Measurements from ENCODE around the gene EFCC1. TPM values are rescaled to one million over a fixed set of nuclear protein-coding genes. Genes with fewer than 3 reads are reported as not detected.

Gene EFCC1
- polyA plus RNA-seq, 4 donors: 1.6 to 3.7 (median 3.1) TPM; not detected in 1

GRCh38 chr3:129028866-129029265, 27.8 kb downstream of the EFCC1 start:
- Histone ChIP-seq H3K36me3 (ENCODE audit: control insufficient read depth in 3 of 3, insufficient read depth in 2 of 3, low read depth in 1 of 3, low read length in 3 of 3) (peaks cover 0 to 11% (median 0%) of the 10 kb centered on the region in 3 donors), H3K4me1 (ENCODE audit: control insufficient read depth in 3 of 3, insufficient read depth in 2 of 3, low read depth in 1 of 3, low read length in 2 of 3) (peaks cover 0 to 7% (median 2%) of the 10 kb centered on the region in 3 donors), H3K9me3 (ENCODE audit: control insufficient read depth in 2 of 2, insufficient read depth in 1 of 2, low read depth in 1 of 2, low read length in 1 of 2) (peaks cover 0 to 6% of the 10 kb centered on the region in 2 donors), H3K4me3 (ENCODE audit: low read depth in 1 of 3, low read length in 3 of 3) (no peak overlapping the region), H3K27ac (ENCODE audit: low read depth in 1 of 3, low read length in 2 of 3) (no peak overlapping the region), H3K27me3 (ENCODE audit: control insufficient read depth in 3 of 3, insufficient read depth in 3 of 3, low read length in 3 of 3) (peaks cover 0 to 21% (median 0%) of the 10 kb centered on the region in 3 donors)
- 87 to 91% (median 89%) methylated on average over 13 of the region's 13 CpGs for WGBS, 3 donors
- no peak for DNase-seq
- no peak for FAIRE-seq

- peaks cover 0 to 13% (median 0%) of the 10 kb centered on the region in 3 donors for H3K27me3 ChIP-seq (ENCODE audit: control insufficient read depth in 3 of 3, insufficient read depth in 3 of 3, low read length in 3 of 3)
- WGBS, 3 donors: 90 to 95% (median 94%) methylated on average over 4 of the region's 4 CpGs
- FAIRE-seq (no peak), DNase-seq (no peak)
- no peak overlapping the region for H3K27ac ChIP-seq (ENCODE audit: low read depth in 1 of 3, low read length in 2 of 3)
- H3K36me3 ChIP-seq (ENCODE audit: control insufficient read depth in 3 of 3, insufficient read depth in 2 of 3, low read depth in 1 of 3, low read length in 3 of 3): peaks cover 0 to 15% (median 0%) of the 10 kb centered on the region in 3 donors
- H3K4me3 ChIP-seq (ENCODE audit: low read depth in 1 of 3, low read length in 3 of 3): no peak overlapping the region
- H3K9me3 ChIP-seq (ENCODE audit: control insufficient read depth in 2 of 2, insufficient read depth in 1 of 2, low read depth in 1 of 2, low read length in 1 of 2): peaks cover 0 to 6% of the 10 kb centered on the region in 2 donors
- H3K4me1 ChIP-seq (ENCODE audit: control insufficient read depth in 3 of 3, insufficient read depth in 2 of 3, low read depth in 1 of 3, low read length in 2 of 3): peaks cover 0 to 7% (median 2%) of the 10 kb centered on the region in 3 donors
These were observed 29.5 kb downstream of the EFCC1 start for GRCh38 chr3:129030611-129031010.

DNA sequence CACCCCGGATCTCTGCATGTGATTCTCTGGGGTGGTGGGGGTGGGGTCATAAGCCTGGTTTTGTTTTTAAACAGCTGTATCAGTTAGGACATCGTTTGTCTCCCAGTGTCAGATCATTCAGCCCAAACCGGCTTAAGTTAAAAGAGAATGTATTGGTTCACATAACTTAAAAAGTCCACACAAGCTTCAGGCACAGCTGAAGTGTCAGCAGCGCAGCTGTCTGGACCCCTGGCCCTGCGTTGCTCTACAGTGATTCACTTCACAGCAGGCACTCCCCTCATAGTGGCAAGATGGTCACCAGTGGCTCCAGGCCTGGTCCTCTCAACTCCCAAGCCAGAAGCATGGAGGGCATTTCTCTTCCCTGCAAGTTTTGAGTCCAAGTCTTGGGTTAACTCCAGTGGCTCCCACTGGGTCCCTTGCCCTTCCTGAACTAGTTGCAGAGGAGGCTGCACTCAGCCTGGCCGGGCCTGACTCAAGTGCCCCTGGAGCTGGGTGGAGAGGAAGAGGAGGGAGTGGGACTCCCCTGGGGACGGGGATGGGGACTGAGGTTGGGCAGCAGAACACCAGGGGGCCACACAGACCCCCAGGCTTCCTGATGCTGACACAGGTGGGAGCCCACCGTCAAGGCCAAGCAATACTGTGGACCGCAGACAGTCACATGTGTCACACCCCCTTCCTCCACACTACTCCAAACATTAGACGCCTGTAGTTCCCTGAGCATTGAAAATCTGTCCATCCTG, 30.5 kb downstream of the EFCC1 start:
- H3K9me3 ChIP-seq (ENCODE audit: control insufficient read depth in 2 of 2, insufficient read depth in 1 of 2, low read depth in 1 of 2, low read length in 1 of 2): peaks cover 0 to 5% of the 10 kb centered on the region in 2 donors
- WGBS, 3 donors: 69 to 87% (median 77%) methylated on average over 7 to 10 of the region's 10 CpGs
- no peak overlapping the region for H3K4me3 ChIP-seq (ENCODE audit: low read depth in 1 of 3, low read length in 3 of 3)
- H3K27me3 ChIP-seq (ENCODE audit: control insufficient read depth in 3 of 3, insufficient read depth in 3 of 3, low read length in 3 of 3): peaks cover 0 to 6% (median 0%) of the 10 kb centered on the region in 3 donors
- DNase-seq (no peak), FAIRE-seq (no peak)
- peaks cover 0 to 3% (median 2%) of the 10 kb centered on the region in 3 donors for H3K4me1 ChIP-seq (ENCODE audit: control insufficient read depth in 3 of 3, insufficient read depth in 2 of 3, low read depth in 1 of 3, low read length in 2 of 3)
- H3K36me3 ChIP-seq (ENCODE audit: control insufficient read depth in 3 of 3, insufficient read depth in 2 of 3, low read depth in 1 of 3, low read length in 3 of 3): peaks cover 0 to 16% (median 0%) of the 10 kb centered on the region in 3 donors
- H3K27ac ChIP-seq (ENCODE audit: low read depth in 1 of 3, low read length in 2 of 3): no peak overlapping the region

- H3K36me3 ChIP-seq (ENCODE audit: control insufficient read depth in 3 of 3, insufficient read depth in 2 of 3, low read depth in 1 of 3, low read length in 3 of 3): peaks cover 0 to 16% (median 0%) of the 10 kb centered on the region in 3 donors
- no peaks in the 10 kb centered on the region for H3K4me1 ChIP-seq (ENCODE audit: control insufficient read depth in 3 of 3, insufficient read depth in 2 of 3, low read depth in 1 of 3, low read length in 2 of 3)
- H3K27me3 ChIP-seq (ENCODE audit: control insufficient read depth in 3 of 3, insufficient read depth in 3 of 3, low read length in 3 of 3): no peaks in the 10 kb centered on the region
- H3K4me3 ChIP-seq (ENCODE audit: low read depth in 1 of 3, low read length in 3 of 3): no peak overlapping the region
- H3K9me3 ChIP-seq (ENCODE audit: control insufficient read depth in 2 of 2, insufficient read depth in 1 of 2, low read depth in 1 of 2, low read length in 1 of 2): peaks cover 0 to 7% of the 10 kb centered on the region in 2 donors
- WGBS, 3 donors: 87 to 95% (median 87%) methylated on average over 12 to 14 of the region's 14 CpGs
- FAIRE-seq (no peak), DNase-seq (no peak)
- H3K27ac ChIP-seq (ENCODE audit: low read depth in 1 of 3, low read length in 2 of 3): no peak overlapping the region
These were observed 31.6 kb downstream of the EFCC1 start for GRCh38 chr3:129032716-129033115.

- FAIRE-seq: no peak
- WGBS, 3 donors: 77 to 83% (median 83%) methylated on average over 7 of the region's 7 CpGs
These were observed 32.0 kb downstream of the EFCC1 start for GRCh38 chr3:129033151-129033550.

GRCh38 chr3:129033633-129034321, 32.7 kb downstream of the EFCC1 start:
- peaks cover 0 to 2% (median 0%) of the 10 kb centered on the region in 3 donors for H3K27me3 ChIP-seq (ENCODE audit: control insufficient read depth in 3 of 3, insufficient read depth in 3 of 3, low read length in 3 of 3)
- 87 to 91% (median 90%) methylated on average over 12 of the region's 12 CpGs for WGBS, 3 donors
- H3K9me3 ChIP-seq (ENCODE audit: control insufficient read depth in 2 of 2, insufficient read depth in 1 of 2, low read depth in 1 of 2, low read length in 1 of 2): peaks cover 0 to 7% of the 10 kb centered on the region in 2 donors
- DNase-seq: no peak
- peaks cover 0 to 16% (median 0%) of the 10 kb centered on the region in 3 donors for H3K36me3 ChIP-seq (ENCODE audit: control insufficient read depth in 3 of 3, insufficient read depth in 2 of 3, low read depth in 1 of 3, low read length in 3 of 3)
- H3K4me1 ChIP-seq (ENCODE audit: control insufficient read depth in 3 of 3, insufficient read depth in 2 of 3, low read depth in 1 of 3, low read length in 2 of 3): no peaks in the 10 kb centered on the region
- no peak overlapping the region for H3K4me3 ChIP-seq (ENCODE audit: low read depth in 1 of 3, low read length in 3 of 3)
- FAIRE-seq: no peak
- no peak overlapping the region for H3K27ac ChIP-seq (ENCODE audit: low read depth in 1 of 3, low read length in 2 of 3)

More at GRCh38 chr3:129033151-129033550, 32.0 kb downstream of the EFCC1 start:
- H3K27me3 ChIP-seq (ENCODE audit: control insufficient read depth in 3 of 3, insufficient read depth in 3 of 3, low read length in 3 of 3): no peaks in the 10 kb centered on the region
- peaks cover 0 to 7% of the 10 kb centered on the region in 2 donors for H3K9me3 ChIP-seq (ENCODE audit: control insufficient read depth in 2 of 2, insufficient read depth in 1 of 2, low read depth in 1 of 2, low read length in 1 of 2)
- peaks cover 0 to 16% (median 0%) of the 10 kb centered on the region in 3 donors for H3K36me3 ChIP-seq (ENCODE audit: control insufficient read depth in 3 of 3, insufficient read depth in 2 of 3, low read depth in 1 of 3, low read length in 3 of 3)
- H3K27ac ChIP-seq (ENCODE audit: low read depth in 1 of 3, low read length in 2 of 3): no peak overlapping the region
- H3K4me3 ChIP-seq (ENCODE audit: low read depth in 1 of 3, low read length in 3 of 3): no peak overlapping the region
- DNase-seq: no peak
- H3K4me1 ChIP-seq (ENCODE audit: control insufficient read depth in 3 of 3, insufficient read depth in 2 of 3, low read depth in 1 of 3, low read length in 2 of 3): no peaks in the 10 kb centered on the region

- WGBS, 3 donors: 81 to 85% (median 84%) methylated on average over 6 of the region's 6 CpGs
These were observed 33.5 kb downstream of the EFCC1 start for GRCh38 chr3:129034642-129035041.

GRCh38 chr3:129035360-129036221, 34.5 kb downstream of the EFCC1 start:
- no peak for FAIRE-seq
- 82 to 89% (median 83%) methylated on average over 11 of the region's 11 CpGs for WGBS, 3 donors

More at GRCh38 chr3:129034642-129035041, 33.5 kb downstream of the EFCC1 start:
- Histone ChIP-seq H3K9me3 (ENCODE audit: control insufficient read depth in 2 of 2, insufficient read depth in 1 of 2, low read depth in 1 of 2, low read length in 1 of 2) (peaks cover 0 to 7% of the 10 kb centered on the region in 2 donors), H3K27ac (ENCODE audit: low read depth in 1 of 3, low read length in 2 of 3) (no peak overlapping the region), H3K4me1 (ENCODE audit: control insufficient read depth in 3 of 3, insufficient read depth in 2 of 3, low read depth in 1 of 3, low read length in 2 of 3) (no peaks in the 10 kb centered on the region), H3K27me3 (ENCODE audit: control insufficient read depth in 3 of 3, insufficient read depth in 3 of 3, low read length in 3 of 3) (peaks cover 0 to 5% (median 0%) of the 10 kb centered on the region in 3 donors), H3K36me3 (ENCODE audit: control insufficient read depth in 3 of 3, insufficient read depth in 2 of 3, low read depth in 1 of 3, low read length in 3 of 3) (peaks cover 0 to 17% (median 0%) of the 10 kb centered on the region in 3 donors), H3K4me3 (ENCODE audit: low read depth in 1 of 3, low read length in 3 of 3) (no peak overlapping the region)
- DNase-seq: no peak
- FAIRE-seq: no peak

More at GRCh38 chr3:129035360-129036221, 34.5 kb downstream of the EFCC1 start:
- no peaks in the 10 kb centered on the region for H3K4me1 ChIP-seq (ENCODE audit: control insufficient read depth in 3 of 3, insufficient read depth in 2 of 3, low read depth in 1 of 3, low read length in 2 of 3)
- peaks cover 0 to 5% (median 0%) of the 10 kb centered on the region in 3 donors for H3K27me3 ChIP-seq (ENCODE audit: control insufficient read depth in 3 of 3, insufficient read depth in 3 of 3, low read length in 3 of 3)
- H3K4me3 ChIP-seq (ENCODE audit: low read depth in 1 of 3, low read length in 3 of 3): no peak overlapping the region
- DNase-seq: no peak
- no peak overlapping the region for H3K27ac ChIP-seq (ENCODE audit: low read depth in 1 of 3, low read length in 2 of 3)
- H3K9me3 ChIP-seq (ENCODE audit: control insufficient read depth in 2 of 2, insufficient read depth in 1 of 2, low read depth in 1 of 2, low read length in 1 of 2): peaks cover 0 to 3% of the 10 kb centered on the region in 2 donors
- peaks cover 0 to 21% (median 0%) of the 10 kb centered on the region in 3 donors for H3K36me3 ChIP-seq (ENCODE audit: control insufficient read depth in 3 of 3, insufficient read depth in 2 of 3, low read depth in 1 of 3, low read length in 3 of 3)
